ENCODE data around the gene LRRTM4.

The LRRTM4 gene

GRCh38 chr2:76870011-76870410 lies 652.2 kb downstream of the LRRTM4 start:
- DNase-seq (ENCODE audit: insufficient read length, low spot score) (no peak), FAIRE-seq (no peak)
- TF ChIP-seq, protein P1, sequence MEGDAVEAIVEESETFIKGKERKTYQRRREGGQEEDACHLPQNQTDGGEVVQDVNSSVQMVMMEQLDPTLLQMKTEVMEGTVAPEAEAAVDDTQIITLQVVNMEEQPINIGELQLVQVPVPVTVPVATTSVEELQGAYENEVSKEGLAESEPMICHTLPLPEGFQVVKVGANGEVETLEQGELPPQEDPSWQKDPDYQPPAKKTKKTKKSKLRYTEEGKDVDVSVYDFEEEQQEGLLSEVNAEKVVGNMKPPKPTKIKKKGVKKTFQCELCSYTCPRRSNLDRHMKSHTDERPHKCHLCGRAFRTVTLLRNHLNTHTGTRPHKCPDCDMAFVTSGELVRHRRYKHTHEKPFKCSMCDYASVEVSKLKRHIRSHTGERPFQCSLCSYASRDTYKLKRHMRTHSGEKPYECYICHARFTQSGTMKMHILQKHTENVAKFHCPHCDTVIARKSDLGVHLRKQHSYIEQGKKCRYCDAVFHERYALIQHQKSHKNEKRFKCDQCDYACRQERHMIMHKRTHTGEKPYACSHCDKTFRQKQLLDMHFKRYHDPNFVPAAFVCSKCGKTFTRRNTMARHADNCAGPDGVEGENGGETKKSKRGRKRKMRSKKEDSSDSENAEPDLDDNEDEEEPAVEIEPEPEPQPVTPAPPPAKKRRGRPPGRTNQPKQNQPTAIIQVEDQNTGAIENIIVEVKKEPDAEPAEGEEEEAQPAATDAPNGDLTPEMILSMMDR (IDR thresholded peaks at IDR 0.05; ENCODE audit: insufficient read depth, missing control alignments): no peak

GRCh38 chr2:76867854-76868253 lies 654.3 kb downstream of the LRRTM4 start:
- TF ChIP-seq, protein P1 (IDR thresholded peaks at IDR 0.05; ENCODE audit: insufficient read depth, missing control alignments): no peak
- DNase-seq (ENCODE audit: insufficient read length, low spot score) (no peak), FAIRE-seq (no peak)

- FAIRE-seq: no peak
- TF ChIP-seq, protein P1 (IDR thresholded peaks at IDR 0.05; ENCODE audit: insufficient read depth, missing control alignments): no peak
- no peak for DNase-seq (ENCODE audit: insufficient read length, low spot score)
These were observed 655.7 kb downstream of the LRRTM4 start for GRCh38 chr2:76866464-76866863.

DNA sequence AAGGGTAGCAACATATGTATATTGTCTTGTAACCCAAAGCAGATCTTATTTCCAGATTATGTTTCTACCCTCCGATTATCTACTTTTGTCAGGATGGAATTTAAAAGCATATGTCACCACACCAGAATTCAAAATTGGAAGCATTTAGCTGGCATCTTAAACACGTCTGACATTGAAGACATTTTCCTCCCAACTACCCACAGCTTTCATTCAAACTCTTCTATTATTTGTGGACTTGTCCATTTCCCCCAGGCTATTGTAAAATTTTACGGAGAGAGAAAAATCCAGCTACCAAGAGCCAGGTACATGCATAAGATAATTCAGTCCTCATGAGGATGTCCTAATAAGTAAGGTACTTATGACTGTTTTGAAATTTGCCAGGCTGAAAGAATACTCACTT lies 659.3 kb downstream of the LRRTM4 start:
- no peak for FAIRE-seq
- no peak for DNase-seq (ENCODE audit: insufficient read length, low spot score)
- TF ChIP-seq, protein P1 (IDR thresholded peaks at IDR 0.05; ENCODE audit: insufficient read depth, missing control alignments): no peak

DNA sequence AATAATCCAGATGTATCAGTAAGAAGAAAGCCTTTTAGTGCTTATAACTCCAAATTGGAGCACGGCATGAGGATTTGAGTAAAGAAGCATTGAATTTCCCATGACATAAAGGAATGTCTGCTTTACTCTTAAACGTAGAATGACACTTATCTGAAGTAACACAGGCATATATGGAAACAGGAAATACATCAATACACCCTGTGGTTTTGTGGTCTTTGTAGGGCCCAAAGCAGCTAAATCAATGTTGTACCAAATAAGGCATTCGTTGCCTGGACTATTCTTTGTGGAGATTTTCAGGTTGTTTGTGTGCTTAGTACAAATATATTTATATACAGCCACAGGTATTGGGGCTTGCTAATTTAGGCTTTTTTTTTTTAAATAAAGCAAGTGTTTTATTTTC lies 660.5 kb downstream of the LRRTM4 start:
- TF ChIP-seq, protein P1 (IDR thresholded peaks at IDR 0.05; ENCODE audit: insufficient read depth, missing control alignments): no peak
- FAIRE-seq (no peak), DNase-seq (ENCODE audit: insufficient read length, low spot score) (no peak)

DNA sequence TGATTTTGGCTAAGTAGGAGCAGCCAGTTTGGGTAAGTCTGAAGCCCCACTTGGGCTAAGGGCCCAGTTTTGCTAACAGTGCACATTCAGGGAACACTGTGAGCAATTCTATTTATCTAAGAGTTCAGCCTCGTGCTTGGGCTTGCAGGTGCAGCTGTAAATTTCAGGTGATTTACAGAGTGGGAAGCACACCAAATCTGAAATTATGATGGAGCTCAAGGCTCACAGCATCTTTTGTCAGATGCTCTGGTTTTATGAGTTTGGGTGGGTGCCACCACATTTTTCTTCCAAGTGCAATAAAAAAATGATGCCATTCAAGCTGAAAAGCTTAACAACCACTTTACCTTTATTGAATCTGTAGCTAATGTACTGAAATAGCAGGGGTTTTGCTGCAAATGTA lies 671.2 kb downstream of the LRRTM4 start:
- DNase-seq (ENCODE audit: insufficient read length, low spot score) (no peak), FAIRE-seq (no peak)
- TF ChIP-seq, protein P1 (IDR thresholded peaks at IDR 0.05; ENCODE audit: insufficient read depth, missing control alignments): no peak

DNA sequence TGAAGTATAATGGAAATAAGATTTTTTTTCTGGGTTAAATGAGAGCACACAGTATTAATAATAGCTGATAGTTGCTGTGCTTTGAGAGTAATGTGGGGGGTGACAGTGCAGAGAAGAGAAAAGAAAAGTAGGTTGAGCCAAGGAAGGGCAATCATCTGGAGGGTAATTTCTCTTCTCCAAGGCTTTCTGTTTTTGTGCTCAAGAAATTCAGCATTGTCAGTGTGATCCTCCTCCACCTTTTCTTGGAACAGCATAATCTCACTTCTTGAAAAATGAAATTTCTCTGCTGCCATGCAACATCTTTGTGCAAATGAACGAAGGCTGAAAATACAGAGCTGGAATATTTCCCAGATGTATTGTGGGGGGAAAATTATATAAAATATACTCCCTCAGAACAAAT lies 673.1 kb downstream of the LRRTM4 start:
- TF ChIP-seq, protein P1 (IDR thresholded peaks at IDR 0.05; ENCODE audit: insufficient read depth, missing control alignments): no peak
- no peak for FAIRE-seq
- no peak for DNase-seq (ENCODE audit: insufficient read length, low spot score)
